Suppressor macrophage (primary cell): ENCODE results near the gene ATP8A2.

Experiments
- DNase-seq, 4 experiments: peaks; one replicate each; pipeline ENCODE4 v3.0.0-alpha.2; 2020 to 2022

Gene ATP8A2

DNA sequence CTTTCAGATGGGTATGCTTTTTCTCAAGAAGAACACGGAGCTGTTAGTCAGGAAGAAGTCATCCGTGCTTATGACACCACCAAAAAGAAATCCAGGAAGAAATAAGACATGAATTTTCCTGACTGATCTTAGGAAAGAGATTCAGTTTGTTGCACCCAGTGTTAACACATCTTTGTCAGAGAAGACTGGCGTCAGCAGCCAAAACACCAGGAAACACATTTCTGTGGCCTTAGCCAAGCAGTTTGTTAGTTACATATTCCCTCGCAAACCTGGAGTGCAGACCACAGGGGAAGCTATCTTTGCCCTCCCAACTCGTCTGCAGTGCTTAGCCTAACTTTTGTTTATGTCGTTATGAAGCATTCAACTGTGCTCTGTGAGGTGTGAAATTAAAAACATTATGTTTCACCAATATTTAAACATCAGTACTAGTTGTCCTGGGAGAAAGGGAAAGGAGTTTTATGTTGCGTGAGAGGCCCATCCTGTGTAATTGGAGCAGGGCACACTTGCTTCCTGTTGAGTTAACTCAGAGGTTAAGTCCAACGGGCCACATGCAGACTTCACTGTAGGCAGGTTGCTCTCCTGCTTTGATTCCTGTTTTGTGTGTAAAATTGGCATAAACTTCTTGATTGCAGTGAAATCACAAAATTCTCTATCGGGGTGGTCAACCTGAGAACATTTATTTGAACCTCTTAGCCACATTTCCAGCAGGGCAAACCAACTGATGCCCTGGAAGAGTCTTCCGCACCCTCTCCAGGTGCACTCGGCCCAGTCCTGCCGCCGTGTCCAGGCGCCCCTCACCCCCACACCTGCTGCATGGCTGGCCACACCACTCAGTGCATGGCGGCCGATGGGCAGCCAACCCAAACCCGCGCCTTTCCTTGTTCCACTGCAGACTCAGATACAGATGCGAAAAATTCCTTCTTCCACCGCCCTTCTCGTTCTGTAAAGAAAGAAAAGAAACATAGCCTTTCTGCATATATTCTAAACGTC, 648.4 kb downstream of the ATP8A2 start:
- DNase-seq, result peak in 1 of 4 experiments; percentile 1

DNA sequence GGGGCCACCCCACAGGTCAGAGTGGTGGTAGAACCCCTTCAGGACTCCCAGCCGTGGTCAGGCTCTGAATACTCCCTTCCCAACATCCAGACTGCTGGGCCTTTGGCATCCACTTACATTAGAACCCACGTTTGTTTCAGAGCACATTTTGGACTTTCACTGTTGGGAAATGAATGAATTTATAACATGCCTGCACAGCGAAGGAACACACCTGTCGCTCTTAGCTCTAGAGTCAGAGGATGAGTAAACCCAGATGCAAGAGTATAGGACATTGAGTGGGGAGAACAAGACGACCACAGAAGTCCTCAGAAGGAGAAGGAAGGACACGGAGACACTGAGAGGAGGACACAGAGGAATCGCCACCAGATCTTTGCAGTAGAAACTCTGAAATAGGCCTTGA, 649.1 kb downstream of the ATP8A2 start:
- DNase-seq, result no peak

- no peak for DNase-seq
Measured at GRCh38 chr13:26021516-26021915, 649.7 kb downstream of the ATP8A2 start.

DNA sequence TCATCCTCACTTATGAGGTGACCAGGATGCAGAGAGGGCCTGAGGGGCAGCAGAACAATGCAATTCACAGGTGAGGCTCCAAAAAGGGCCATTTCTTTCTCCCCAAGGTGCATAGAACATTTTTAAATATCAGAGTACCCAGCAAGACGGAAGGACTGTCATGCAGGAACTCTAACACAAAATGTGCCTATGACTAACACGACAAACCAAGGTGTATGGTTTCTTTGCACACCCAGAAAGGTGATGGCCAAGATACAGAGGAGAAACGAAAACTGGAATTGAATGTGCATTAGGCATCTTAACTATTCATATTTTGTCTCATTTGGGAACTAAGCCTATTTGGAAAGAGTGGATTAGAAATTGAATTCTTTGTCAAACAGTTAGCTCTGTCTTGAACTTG, 650.2 kb downstream of the ATP8A2 start:
- no peak for DNase-seq

DNA sequence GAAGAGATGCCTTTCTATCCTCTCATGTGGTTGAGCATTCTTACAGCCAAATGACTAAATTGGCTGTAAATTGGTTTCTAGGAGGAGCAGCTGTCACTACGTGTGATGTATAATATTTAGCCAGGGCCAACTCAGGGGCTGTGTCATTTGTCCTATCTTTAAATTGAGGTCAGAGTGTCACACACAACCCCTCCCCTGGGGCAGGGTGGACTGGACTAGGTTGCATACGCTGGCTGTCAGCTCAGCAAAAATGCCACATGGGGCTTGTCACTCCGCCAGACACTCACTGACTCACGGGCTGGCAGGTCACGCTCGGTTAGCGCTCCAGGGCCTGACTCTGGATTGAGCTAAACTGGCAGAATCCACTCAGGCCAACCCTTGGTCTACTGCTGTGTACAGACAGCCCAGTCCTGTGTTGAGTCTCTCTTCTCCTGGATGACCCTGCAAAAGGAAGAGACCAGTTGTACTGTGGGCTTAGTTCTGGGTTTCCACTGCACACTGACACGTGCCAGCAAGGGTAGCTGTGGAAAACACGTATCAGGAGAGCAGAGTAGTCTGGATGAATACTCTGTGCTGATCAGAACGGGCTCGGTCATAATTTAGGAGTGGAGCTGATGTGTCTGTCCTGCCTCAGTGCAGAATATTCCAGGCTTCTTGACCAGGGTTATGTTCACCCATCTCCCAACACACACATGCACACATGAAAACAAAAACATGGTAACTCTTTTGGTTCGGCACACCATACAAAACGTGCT, 650.9 kb downstream of the ATP8A2 start:
- DNase-seq, result no peak

- DNase-seq, result no peak
Measured at GRCh38 chr13:26024558-26024957, 652.8 kb downstream of the ATP8A2 start.

- DNase-seq, result no peak
Measured at GRCh38 chr13:26025196-26025595, 653.4 kb downstream of the ATP8A2 start.

- DNase-seq, result no peak
Measured at GRCh38 chr13:26025771-26026170, 654.0 kb downstream of the ATP8A2 start.

GRCh38 chr13:26026211-26026610, 654.4 kb downstream of the ATP8A2 start:
- DNase-seq, result no peak

GRCh38 chr13:26029581-26030136, 657.9 kb downstream of the ATP8A2 start:
- DNase-seq, result no peak

GRCh38 chr13:26030331-26030730, 658.6 kb downstream of the ATP8A2 start:
- DNase-seq, result no peak

GRCh38 chr13:26034018-26034417, 662.2 kb downstream of the ATP8A2 start:
- DNase-seq, result no peak

DNA sequence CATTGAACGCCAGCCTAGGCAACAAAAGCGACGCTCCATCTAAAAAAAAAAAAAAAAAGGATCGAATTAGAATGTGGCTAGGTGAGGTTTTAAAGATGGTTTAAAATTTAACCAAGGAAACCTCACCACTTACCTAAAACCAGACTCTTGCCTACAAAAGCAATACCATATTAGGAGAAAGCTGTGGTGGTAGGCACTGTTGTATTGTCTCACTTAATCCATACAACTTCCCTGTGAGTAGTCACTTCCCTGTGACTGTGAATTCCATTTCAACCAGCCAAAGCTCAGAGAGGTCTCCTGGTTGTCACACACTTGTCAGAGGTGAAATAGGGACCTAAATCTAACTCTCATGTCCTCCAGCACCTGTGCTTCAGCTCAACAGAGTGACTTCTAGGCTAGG, 664.6 kb downstream of the ATP8A2 start:
- no peak for DNase-seq

DNA sequence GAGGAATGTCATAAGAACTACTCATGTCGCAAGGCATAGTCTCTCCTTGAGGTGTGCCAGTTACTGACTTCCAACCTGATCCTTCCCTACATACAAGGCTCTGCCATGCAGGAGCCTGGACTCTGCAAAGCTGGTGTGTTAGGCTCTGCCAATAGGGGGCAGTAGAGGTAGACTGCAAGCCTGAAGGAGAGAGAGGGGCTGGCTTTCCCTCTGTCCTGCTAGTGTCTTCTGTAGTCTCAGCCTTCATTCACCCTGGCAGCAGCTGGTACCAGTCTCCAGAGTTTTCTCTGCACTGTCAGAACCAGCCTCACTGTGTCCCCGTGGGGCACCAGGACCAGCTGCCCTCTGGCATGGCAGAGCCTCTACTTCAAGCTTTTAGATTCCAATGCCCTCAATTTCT, 665.5 kb downstream of the ATP8A2 start:
- peak; percentile 17 to 29 (median 20) for DNase-seq

DNA sequence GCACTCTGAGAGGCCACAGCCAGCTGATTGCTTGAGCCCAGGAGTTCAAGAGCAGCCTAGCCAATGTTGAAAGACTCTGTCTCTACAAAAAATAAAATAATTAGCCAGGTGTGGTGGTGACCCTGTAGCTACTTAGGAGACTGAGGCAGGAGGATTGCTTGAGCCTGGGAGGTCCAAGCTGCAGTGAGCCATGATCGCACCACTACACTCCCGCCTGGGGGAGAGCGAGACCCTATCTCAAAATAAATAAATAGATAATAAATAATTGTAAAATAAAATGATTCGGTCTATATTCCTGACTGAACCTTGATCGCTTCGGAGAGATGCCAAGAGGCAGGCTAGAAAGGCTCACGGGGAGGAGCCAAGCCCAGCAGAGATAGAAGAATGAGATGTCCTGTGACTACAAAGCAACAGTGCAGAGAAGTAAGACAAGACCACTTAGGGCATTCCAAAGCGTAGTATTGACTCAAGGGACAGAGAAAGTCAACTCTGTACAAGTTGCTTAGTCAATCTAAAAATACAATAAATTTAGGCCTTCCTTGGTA, 667.2 kb downstream of the ATP8A2 start:
- DNase-seq, result no peak

DNA sequence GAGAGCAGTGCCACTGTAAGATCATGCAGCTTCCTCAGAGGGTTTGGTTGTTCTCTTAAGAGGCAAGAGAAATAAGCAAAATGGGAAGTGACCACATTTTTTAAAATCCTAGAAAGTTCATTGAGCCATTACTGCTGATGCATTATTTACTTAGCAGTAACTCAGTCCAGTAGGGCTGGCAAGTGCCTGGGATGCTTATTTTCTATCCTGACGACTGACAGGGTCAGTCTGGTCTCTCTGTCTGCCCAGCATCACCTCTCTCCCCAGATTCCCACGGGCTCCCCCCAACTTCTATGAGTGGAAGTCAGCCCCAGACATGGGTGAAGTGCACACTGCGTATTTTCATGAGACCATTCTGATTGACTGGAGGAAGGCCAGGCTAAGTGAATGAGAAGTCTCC, 669.7 kb downstream of the ATP8A2 start:
- no peak for DNase-seq

DNA sequence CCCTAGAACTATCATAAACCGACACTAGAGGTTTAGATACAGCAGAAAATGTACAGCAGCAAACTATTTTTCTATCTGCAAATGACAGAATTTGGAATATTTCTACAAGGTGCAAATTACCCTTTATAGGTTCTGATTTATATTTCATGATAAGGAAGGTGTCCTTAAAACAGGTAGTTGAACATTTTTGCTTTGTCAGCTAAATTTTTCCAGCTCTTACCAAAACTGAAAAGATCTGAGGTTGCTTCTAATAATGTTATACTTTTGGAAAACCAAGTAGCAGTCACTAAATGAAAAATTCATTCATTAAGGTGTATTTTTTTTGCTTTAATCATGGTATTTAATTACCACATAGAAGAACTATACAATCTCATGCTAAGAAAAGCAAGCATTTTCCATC, 671.0 kb downstream of the ATP8A2 start:
- no peak for DNase-seq

DNA sequence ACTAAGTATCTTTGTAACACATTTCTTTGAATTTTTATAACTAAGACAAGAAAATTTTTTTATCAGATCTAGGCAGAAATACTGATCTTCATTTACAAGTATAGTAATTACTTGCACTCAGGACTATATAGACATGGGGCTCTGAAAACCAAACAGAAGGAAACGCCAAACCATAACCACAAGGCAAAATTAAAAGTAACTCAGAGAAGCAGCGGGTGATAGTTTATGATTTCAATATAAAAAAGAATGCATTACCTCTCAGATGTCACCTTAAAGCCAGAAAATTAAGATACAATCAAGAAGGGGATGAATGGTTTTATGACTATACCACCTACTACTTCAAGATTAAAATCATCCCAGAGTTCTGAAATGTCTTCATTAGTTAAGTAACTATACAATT, 673.4 kb downstream of the ATP8A2 start:
- no peak for DNase-seq

- no peak for DNase-seq
Measured at GRCh38 chr13:26046639-26047038, 674.9 kb downstream of the ATP8A2 start.

GRCh38 chr13:26047040-26047439, 675.3 kb downstream of the ATP8A2 start:
- DNase-seq, result no peak

DNA sequence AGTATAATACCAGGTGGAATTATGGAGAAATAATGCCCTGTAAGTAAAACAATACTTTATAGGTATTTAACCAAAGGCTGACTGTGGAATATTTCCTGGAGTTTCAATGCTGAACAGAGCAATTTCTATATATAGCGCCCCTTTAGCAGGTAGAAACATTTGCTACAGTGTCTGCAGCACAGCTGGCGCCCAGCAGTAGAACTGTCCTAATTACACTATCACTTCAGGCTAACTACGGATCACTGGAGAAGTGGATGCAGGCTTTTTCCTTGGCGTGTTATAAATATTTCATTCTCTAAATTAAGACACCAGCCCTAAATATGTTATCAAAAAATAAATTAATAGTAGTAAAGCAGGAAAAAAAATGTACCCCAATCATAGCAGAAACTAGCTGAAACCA, 677.0 kb downstream of the ATP8A2 start:
- DNase-seq, result no peak

- DNase-seq, result no peak
Measured at GRCh38 chr13:26050568-26051230, 678.9 kb downstream of the ATP8A2 start.

DNA sequence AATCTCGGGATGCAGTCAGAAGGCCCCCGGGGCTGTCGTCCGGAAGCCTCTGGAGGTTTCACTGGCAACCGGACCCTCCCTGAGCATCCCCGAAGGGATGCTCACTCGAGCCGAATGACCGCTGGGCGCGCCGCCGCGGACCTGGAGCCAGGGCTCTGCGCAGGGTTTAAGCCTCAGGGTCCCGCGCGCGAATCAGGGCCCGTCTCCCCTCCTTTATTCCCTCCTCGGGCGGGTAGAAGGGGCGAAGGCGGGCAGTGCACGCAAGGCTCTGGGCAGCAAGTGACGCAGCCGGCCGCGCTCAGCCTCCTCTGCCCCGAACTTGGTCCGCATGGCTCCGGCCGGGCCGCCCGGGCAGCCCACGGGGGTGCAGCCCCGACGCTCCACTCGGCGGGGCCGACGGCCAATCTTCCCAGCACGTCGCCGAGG, 679.5 kb downstream of the ATP8A2 start:
- no peak for DNase-seq
